NCI-H1930 (cell line): ENCODE measurements around the gene CA14.
"Not testable (repeated sequence)": the region's sequence is repeated elsewhere in the genome, so short reads cannot be mapped to it uniquely, and the experiment has no call there.

ENCODE experiments used
- DNase-seq, 2 experiments: peaks; one replicate each; lab custom pipeline; 2025; lab: John Stamatoyannopoulos, UW

Gene CA14

GRCh38 chr1:150235852-150236613 is 21.5 kb upstream of the CA14 start, which contains the start of gene ANP32E:
ANP32E (minus strand) TSS chr1:150236112; CDS start chr1:150235786, 326 bp downstream.
- peak; percentile 98 for DNase-seq

- no peak for DNase-seq
Measured at GRCh38 chr1:150236614-150237100, 20.9 kb upstream of the CA14 start.

GRCh38 chr1:150237176-150237575 is 20.4 kb upstream of the CA14 start:
- DNase-seq: not testable (repeated sequence)

- no peak for DNase-seq
Measured at GRCh38 chr1:150237746-150238145, 19.8 kb upstream of the CA14 start.

GRCh38 chr1:150243003-150243402 is 14.6 kb upstream of the CA14 start:
- DNase-seq: no peak

- DNase-seq: no peak
Measured at GRCh38 chr1:150249936-150250335, 7.6 kb upstream of the CA14 start.

- no peak for DNase-seq
Measured at GRCh38 chr1:150256198-150256553, 1.4 kb upstream of the CA14 start.

GRCh38 chr1:150256554-150257341 is 826 bp upstream of the CA14 start:
- no peak for DNase-seq

GRCh38 chr1:150259217-150259616 is 1.6 kb downstream of the CA14 start:
- no peak for DNase-seq

GRCh38 chr1:150259758-150260669 is 2.4 kb downstream of the CA14 start:
- no peak for DNase-seq

- no peak for DNase-seq
Measured at GRCh38 chr1:150261367-150261766, 3.8 kb downstream of the CA14 start.

- DNase-seq: no peak
Measured at GRCh38 chr1:150262388-150263320, 5.1 kb downstream of the CA14 start.

- no peak for DNase-seq
Measured at GRCh38 chr1:150263549-150263948, 6.0 kb downstream of the CA14 start.

- no peak for DNase-seq
Measured at GRCh38 chr1:150267896-150268295, 10.3 kb downstream of the CA14 start.

GRCh38 chr1:150268340-150268704 is 10.7 kb downstream of the CA14 start:
- DNase-seq: no peak

GRCh38 chr1:150268705-150269403 is 11.3 kb downstream of the CA14 start, which contains the start of gene APH1A:
APH1A (minus strand) TSS chr1:150269016; CDS start chr1:150268810, 206 bp downstream.
- DNase-seq: peak; percentile 95 to 97

- no peak for DNase-seq
Measured at GRCh38 chr1:150269451-150269850, 11.9 kb downstream of the CA14 start.

GRCh38 chr1:150271291-150271959 is 13.9 kb downstream of the CA14 start:
- DNase-seq: no peak

- DNase-seq: no peak
Measured at GRCh38 chr1:150273311-150273710, 15.7 kb downstream of the CA14 start.
